NCI-H446 treated with DMSO at 0.1 percent for 48 hours (cell line): Measurements from ENCODE around the gene ASCL3.
A peak's percentile ranks its signal among the peaks of the same experiment; 100 is the strongest.
"Not testable (repeated sequence)": the region's sequence is repeated elsewhere in the genome, so short reads cannot be mapped to it uniquely, and the experiment has no call there.

Experiments
- DNase-seq: peaks from one replicate; lab custom pipeline; 2025; lab: John Stamatoyannopoulos, UW

Gene ASCL3

DNA sequence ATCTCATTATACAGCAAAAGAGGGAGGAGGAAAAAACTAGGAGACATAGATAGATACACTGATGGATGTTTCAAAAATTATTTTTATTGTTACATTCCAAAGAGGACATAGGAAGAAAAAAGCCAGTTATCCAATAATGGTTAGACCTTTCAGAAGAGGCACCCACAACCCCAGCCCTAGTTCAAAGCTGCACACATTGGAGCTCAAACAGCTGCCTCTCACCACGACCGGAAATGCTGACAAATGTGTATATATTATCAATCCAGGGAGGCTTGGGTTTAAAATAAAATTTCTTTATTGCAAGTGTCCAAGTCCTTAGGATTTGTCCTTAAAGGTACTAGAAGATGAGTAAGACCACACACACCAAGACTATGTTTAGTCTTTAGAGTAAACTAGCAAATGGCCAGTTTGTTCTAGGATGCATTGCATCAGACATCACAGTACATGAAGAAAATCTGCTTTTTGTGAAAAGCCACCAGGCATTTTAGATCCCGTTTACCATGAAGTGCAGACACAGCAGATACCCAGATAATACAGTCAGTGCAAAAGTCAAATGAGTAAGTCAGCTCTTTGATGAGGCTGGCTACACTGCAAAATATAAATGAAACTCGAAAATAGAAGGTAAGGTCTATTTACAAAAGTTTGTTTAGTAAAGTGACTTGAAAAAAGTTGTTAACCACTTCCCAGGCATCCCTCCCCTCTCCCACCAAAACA is 4.6 kb upstream of the ASCL3 start:
- no peak for DNase-seq

DNA sequence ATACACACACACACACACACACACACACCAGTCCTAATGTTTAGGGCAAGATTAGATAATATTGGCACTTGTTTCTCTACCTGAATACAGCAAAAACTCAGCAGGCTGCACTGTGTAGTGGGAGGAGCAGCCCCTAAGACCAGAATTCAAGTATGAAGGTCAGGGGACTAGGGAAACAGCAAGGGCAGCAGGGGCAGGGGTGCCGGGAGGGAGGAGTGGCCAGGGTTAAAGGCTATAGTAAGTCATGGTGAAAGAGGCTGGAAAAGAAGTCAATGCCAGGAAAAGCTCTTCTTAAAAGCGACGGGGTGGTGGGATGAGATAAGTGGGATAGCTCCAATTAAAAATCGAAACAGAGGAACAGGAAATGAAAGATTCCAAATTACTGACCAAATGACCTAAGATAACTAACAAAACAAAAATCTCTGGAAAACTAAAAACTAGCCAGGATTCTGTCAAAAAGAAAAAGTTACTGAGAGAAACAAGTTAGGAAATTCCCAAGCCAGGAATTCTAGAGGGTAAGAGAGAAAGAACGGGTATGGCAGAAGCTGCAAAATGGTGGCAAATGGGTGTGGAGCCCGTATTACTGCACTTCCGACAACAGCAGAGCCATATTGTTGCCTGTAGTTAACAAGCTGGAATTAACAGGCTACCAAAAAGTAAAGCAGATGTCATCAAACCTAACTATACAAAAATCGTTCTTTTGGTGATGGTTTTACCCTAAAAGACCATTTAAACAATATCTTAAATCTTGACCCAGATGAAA is 1.3 kb downstream of the ASCL3 start:
- no peak for DNase-seq

DNA sequence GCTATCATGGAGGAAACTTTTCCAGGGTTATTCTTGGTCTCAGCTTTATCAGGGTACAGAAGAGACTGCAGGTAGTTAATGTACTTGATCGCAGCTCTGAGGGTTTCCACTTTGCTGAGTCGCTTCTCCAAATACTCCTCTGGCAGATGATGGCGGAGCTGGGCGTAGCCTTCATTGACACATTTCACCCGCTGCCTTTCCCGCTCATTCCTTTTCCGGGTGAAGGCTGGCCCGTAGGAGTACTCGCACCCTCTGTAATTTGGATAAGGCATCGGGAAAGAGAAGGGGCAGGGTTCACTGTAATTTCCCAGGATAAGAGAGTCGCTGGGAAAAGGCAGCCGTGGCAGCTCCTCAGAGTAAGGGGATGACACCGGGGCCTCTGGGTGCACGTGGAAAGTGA is 5.2 kb downstream of the ASCL3 start:
- no peak for DNase-seq

DNA sequence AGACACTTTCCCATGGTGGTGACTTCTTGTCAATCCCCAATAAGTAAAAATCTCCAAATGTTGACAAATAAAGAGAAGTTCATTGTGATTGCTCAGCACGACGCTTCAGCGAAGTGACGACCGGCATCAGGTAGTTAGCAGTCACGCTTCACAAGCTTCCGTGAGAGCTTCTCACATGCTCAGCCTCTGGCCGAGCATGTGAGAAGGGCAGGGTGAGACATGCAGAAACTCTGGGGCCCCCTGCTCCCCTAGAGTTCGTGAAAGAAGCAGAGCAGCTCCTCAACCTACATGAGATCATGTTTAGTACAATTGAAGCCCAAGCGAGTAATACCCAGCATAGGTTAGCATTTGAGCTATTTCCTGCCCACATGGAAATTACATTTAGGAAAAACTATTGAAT is 5.7 kb downstream of the ASCL3 start:
- no peak for DNase-seq

DNA sequence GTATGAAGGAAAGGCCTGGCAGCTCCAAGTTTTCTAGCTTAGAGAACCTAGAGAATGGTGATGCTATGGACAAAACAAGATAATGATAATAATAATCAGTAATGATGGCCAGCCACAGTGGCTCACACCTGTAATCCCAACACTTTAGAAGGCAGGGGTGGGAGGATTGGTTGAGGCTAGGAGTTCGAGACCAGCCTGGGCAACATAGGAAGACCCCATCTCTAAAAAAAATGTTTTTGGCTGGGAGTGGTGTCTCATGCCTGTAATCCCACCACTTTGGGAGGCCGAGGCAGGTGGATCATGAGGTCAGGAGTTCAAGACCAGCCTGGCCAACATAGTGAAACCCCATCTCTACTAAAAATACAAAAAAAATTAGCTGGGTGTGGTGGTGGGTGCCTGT is 7.0 kb downstream of the ASCL3 start:
- DNase-seq, result not testable (repeated sequence)

DNA sequence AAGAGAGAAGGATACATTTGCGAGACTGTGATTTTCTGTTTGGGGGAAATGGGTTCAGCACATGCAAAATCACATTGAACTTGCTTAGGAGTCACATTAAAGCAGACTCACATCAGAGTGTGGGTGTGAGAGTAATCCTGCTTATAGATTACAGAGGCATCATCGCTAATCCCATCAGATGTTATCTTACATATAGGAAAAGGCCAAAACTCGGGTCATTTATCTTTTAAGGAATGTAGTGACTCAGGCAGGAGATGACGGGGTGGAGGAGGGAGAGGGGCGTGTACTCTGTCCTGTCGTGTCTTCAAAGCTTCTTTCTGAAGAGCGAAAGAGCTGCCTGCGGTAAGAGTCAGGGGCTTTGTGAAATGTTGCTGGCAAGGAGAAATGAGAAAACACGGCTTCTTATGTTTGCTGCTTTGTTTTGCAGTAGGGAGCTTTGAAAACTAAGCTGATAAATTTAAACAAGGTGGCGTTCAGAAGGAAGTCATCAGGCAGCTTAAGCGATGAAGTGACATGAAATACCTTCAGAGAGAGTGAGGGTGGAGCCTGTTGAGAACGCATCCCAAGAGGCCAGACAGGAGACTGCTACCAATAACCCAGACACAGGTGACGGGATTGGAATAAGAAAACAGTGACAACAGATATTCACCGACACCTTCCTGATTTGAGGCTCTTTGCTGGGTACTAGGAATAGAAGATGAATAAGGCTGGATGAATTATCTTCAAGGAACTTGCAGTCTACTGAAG is 7.9 kb downstream of the ASCL3 start:
- DNase-seq, result no peak

DNA sequence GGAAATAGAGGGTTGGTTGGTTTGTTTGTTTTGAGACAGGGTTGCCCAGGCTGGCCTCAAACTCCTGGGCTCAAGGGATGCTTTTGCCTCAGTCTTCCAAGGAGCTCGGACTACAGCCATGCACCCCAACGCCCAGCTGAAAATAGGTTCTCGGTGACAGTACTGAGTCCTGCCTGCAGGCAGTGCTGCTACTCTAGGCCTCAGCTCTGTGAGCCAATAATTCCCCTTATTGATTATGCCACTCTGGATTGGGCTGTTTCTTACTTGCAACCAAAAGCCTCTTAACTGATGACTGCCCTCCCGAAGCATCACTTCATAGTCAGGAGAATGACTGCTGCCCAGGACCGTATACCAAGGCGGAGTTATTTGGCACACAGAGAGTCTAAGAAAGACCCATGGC is 8.9 kb downstream of the ASCL3 start:
- DNase-seq, result no peak

DNA sequence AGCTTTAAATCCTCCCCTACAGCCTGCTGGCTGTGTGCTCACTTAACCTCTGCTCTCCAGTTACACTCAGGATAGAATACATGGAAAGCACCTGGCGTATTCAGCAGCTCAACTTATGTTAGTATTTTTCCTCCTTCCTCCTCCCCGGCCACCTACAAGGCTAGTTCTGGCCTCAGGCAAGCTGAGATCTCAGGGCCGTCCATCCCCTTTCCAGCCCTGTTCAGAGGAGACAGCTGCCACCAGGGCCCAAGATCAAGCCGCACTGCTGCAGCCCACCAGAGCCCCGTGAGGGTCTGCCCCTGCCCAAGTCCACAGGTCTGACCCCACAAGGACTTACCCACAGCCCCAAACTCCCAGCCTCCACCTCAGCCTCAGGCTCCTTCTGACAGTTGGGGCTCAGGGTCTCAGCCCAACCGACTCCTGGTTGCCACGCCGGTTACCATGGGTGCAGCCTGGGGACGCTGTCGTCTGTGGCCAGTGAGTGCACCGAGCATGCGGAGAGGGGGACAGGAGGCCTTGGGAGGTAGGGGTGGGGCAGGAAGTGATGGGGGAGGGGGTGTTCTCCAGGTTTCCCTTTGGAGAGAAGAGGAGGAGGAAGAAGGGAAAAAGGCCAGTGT is 10.1 kb downstream of the ASCL3 start, which contains the start of gene C11orf16:
C11orf16 (minus strand) TSS at position 384 of the 617 bp plus-strand sequence. CDS start 639 bp downstream, outside the sequence.
- no peak for DNase-seq

DNA sequence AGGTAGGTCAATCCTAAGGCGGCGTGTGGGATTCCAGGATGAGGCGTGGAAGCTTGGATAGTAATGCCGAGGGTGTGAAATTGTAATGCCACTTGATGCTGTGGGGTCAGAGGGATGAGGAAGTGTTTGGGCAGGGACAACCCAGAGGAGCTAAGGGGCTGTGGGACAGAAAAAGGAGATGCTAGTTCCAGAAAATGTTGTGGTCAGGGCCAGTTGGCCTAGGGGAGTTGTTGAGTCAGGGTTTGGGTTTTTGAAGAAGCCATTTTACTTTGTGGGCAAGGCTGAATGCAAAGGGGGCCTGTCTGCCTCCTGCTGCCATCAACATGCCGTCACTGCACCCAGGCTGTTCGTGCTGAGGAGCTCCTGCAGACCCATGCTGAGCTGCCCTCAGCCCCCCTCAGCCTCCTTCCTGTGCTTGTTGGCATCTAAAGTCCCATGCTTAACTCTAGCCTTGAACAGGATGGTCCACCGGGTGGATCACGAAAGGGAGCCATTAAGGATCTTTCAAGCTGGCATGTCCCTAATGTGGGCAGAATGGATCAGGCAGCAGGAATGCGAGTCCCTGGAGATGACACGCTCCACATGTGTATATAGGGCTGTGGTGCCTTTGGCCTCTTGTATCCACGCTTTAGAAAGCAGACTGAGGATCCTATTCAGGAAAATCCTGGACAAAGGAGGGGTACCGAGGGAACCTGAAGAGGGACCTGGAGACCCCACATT is 12.2 kb downstream of the ASCL3 start:
- no peak for DNase-seq

DNA sequence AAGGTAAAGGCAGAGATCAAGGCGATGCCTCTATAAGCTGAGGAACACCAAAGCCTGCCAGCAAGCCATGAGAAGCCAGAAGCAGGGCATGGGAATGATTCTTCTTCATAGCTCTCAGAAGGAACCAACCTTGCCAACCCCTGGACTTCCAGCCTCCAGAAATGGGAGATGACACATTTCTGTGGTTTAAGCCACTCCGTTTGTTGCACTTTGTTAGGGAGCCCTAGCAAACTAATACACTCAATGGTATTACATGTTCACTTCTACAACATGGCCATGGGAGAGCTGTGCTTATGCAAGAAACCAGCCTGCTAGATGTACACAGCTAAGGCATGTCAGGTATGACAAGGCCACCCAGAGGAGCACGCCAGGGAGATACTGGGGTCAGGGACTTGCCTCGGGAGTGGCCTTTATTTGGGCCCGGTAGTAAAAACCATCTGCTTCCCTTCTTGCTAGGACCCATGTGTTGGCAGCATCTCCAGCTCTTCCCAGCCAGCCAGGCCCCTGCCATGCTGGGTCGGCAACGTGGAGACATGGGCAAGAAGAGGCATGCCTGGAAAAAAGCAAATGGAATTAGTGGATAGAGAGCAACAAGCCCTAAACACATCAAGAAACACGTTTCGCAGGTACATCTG is 13.7 kb downstream of the ASCL3 start:
- no peak for DNase-seq

DNA sequence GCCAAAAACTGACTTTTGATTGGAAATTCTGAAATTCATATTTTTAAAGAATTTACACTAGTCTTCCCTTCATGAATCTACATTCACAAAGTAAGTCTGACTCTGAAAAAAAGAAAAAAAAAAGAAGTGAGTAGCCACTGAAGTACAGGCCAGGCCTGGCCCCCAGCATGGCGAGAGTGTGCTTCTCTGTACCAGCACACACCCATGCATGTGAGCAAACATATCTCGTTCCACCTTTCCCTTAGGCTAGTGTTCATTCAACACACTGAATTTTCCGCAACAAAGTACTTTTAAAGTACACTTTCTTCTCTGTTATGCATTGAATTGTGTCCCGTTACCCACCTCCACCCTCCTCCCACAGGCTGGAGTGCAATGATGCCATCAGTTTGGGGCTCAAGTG is 14.6 kb downstream of the ASCL3 start:
- DNase-seq, result no peak

- DNase-seq, result no peak
These were observed 15.6 kb downstream of the ASCL3 start for GRCh38 chr11:8927233-8927632.

- DNase-seq, result no peak
These were observed 16.6 kb downstream of the ASCL3 start for GRCh38 chr11:8926236-8926635.

GRCh38 chr11:8925711-8926110 is 17.1 kb downstream of the ASCL3 start:
- DNase-seq, result no peak

DNA sequence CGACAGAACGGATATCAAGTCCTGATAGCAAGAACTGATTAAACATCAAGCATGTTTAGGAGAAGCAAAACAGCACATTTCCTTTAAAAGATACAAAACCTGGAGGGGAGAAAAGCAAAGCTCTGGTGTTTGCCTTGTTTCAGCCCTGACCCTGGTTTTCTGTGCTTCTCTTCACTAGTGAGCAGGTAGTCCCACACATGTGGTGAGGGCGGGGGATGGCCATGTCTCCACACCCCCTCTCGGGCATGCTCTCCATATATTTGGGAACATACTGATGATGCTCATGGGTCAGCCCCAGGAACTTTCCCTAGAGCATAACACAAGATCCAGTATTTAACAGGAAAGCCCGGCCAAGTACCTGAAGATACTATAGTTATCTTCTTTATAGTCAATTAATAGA is 20.1 kb downstream of the ASCL3 start:
- DNase-seq, result no peak

- no peak for DNase-seq
These were observed 25.5 kb downstream of the ASCL3 start for GRCh38 chr11:8917157-8917825.

DNA sequence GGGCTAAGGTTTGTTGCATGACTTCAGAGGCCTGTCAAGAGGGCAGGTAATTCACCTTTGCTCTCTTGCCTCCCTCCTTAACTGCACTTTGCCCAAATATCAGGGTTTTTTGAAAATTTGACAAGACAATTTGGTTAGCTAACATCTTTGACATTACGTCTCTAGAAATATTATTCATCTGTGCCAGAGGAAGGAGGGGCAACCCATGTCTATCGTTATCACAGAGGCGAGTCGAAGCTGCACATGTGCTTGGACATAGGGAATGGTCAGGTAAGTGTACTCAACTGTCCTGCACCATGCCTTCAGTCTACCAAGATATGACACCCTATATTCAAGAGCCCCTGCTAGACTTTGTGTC is 28.2 kb downstream of the ASCL3 start:
- DNase-seq, result no peak

DNA sequence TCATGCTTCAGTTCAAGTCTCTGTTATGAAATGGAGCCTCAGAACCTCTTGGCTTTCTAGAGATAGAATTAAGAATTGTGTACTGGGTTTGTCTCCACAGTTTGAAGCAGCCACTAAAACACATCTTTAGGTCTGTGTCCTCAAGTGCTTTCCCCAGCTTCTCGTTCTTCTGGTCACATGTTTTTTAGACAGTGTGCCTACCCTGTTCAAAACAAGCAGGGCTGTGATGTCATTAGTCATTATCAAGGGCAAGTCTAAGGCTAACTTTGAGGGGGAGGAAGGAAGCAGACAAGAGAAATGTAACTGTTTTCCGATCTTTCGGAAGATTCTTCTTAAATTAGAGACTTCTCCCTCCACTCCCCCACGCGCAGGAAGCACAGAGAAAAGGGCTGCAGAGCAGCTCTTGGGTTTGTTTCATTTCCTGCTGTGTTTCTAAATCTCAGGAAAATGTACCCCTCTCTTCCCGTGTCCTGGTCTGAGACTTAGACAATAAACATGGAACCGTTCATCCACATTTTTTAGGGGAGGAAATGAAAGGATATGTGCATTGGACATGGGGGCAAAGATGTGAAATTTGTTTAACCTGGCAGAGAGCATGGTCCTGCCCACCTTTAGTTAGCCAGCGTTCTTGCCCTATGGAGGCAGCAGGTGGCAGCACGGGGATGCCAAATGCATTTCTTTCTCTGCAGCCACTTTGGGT is 28.7 kb downstream of the ASCL3 start:
- DNase-seq, result peak; percentile 17

DNA sequence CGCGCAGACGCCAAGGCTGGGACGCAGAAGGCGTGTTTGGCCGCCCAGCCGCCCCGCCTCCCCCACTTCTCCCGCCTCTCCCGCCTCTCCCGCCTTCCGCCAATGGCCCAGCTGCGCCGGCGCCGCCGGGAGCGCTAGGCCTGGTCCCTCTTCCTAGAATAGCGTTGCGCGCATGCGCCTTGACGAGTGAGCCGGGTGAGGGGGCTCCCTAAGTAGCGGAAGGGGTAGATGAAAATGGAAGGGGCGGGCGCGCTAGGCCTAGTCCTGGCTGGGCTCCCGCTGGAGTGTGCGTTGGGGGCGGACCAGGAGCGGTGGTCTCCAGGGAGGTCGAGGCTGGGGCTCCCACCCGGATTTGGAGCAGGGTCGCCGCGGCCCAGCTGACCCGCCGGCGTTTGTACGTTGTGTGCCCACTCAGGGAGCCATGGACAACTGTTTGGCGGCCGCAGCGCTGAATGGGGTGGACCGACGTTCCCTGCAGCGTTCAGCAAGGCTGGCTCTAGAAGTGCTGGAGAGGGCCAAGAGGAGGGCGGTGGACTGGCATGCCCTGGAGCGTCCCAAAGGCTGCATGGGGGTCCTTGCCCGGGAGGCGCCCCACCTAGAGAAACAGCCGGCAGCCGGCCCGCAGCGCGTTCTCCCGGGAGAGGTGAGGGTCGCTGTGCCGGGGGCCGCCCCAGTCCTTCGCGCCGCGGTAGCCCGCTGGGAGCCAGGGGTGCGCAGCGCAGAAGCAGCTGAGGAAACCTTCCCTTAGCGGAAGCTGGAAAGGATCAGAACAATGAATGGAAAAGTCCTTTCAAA is 31.6 kb downstream of the ASCL3 start, which contains the start of gene AKIP1:
AKIP1 (plus strand) TSS at position 161 of the 795 bp plus-strand sequence; CDS start at position 422, 261 bp downstream.
- DNase-seq, result peak; percentile 95
